ENCODE data around the gene NOPCHAP1.

DNA sequence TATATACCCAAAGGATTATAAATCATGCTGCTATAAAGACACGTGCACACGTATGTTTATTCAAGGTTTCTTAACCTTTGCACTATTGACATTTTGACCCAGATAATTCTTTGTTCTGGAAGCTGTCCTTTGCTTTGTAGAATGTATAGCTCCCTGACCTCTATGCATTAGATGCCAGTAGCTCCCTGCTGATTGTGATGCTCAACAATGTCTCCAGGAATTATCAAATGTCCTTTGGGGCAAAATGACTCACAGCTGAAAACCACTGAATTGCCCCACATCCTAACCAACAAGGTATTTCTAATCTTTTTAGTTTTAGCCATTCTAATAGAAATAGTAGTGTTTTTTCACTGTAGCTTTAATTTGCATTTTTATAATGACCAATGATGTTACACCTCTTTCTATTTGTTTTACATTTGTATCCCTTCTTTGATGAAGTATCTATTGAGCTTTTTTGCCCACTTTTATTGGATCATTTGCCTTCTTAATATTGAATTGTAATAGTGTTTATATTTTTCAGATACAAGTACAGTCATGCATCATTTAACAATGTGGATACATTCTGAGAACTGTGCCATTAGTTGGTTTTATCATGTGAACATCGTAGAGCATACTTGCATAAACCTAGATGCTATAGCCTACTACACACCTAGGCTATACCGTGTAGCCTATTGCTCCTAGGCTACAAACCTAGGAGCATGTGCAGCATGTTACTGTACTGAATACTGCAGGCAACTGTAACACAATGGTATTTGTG lies 10.4 kb upstream of the NOPCHAP1 start:
- TF ChIP-seq POLR2AphosphoS5 (IDR thresholded peaks at IDR 0.05; ENCODE audit: borderline replicate concordance, low read depth, low read length): no peak
- TF ChIP-seq EZH2 (IDR thresholded peaks at IDR 0.05): no peak
